Kidney (tissue), 14 donors: Measurements from ENCODE around the gene PBX3. TPM values are rescaled to one million over a fixed set of nuclear protein-coding genes. Genes with fewer than 3 reads are reported as not detected.

Experiments used
- DNase-seq, 5 donors: peaks; one replicate each; pipeline ENCODE4 v3.0.0-alpha.2; 2013 to 2020
- FAIRE-seq: peaks from 2 replicates; lab custom pipeline; 2012; peaks lifted over from hg19 to GRCh38; lab: Jason Lieb, UNC
- H3K27ac ChIP-seq, 2 donors: one replicate each; pipeline ENCODE4 v1.7.0; 2013; ENCODE audit warnings: low read depth in 2 of 2, low read length in 2 of 2, inconsistent platforms in 1 of 2
- H3K27me3 ChIP-seq: one replicate; pipeline ENCODE4 v1.7.1; 2013; ENCODE audit warnings: low read length, inconsistent platforms; ENCODE audit not compliant: control insufficient read depth, insufficient read depth
- H3K36me3 ChIP-seq, 3 donors: one replicate each; pipeline versions ENCODE4 v1.7.0 to v1.7.1; 2013; ENCODE audit warnings: low read length in 3 of 3, control low read depth in 1 of 3, inconsistent platforms in 1 of 3; ENCODE audit not compliant: insufficient read depth in 3 of 3, control insufficient read depth in 2 of 3
- H3K4me1 ChIP-seq, 3 donors: one replicate each; pipeline versions ENCODE4 v1.7.0 to v1.7.1; 2013; ENCODE audit warnings: low read length in 3 of 3, inconsistent platforms in 1 of 3, low read depth in 1 of 3; ENCODE audit not compliant: control insufficient read depth in 2 of 3, insufficient read depth in 2 of 3
- H3K4me3 ChIP-seq, 3 donors: one replicate each; pipeline versions ENCODE4 v1.7.0 to v1.8.1; 2013; ENCODE audit warnings: low read length in 3 of 3, control low read depth in 1 of 3, inconsistent platforms in 1 of 3
- H3K9ac ChIP-seq, 3 donors: one replicate each; pipeline versions ENCODE4 v1.7.0 to v1.7.1; 2013; ENCODE audit warnings: low read length in 3 of 3, control low read depth in 1 of 3, inconsistent platforms in 1 of 3
- H3K9me3 ChIP-seq, 3 donors: one replicate each; pipeline versions ENCODE4 v1.7.0 to v1.7.1; 2013; ENCODE audit warnings: low read length in 3 of 3, control low read depth in 1 of 3, inconsistent platforms in 1 of 3; ENCODE audit not compliant: control insufficient read depth in 2 of 3, insufficient read depth in 1 of 3
- CTCF ChIP-seq: IDR thresholded peaks from 3 replicates; pipeline ENCODE4 v1.5.1; 2012; ENCODE audit warnings: mild to moderate bottlenecking, moderate library complexity, borderline replicate concordance; ENCODE audit not compliant: insufficient read depth; ENCODE audit errors: extremely low read depth
- intact Hi-C: fragments of 100-400 bp; cut with DNase I; formaldehyde crosslinking; loops from one replicate; pipeline ENCODE4 v1.11.1; 2022
- polyA plus RNA-seq: library from polyadenylated mRNA; stranded (reverse); fragments of 350-450 nt; fragmentation: Illumina TruSeq; extraction: RNeasy Lipid Tissue Mini Kit (QIAGEN cat#74804); gene quantifications from one replicate; pipeline ENCODE4 v1.2.3, GENCODE V29; 2014; ENCODE audit warnings: low read depth, low replicate concordance; ENCODE audit not compliant: insufficient read depth
- total RNA-seq: library from RNA; stranded (reverse); fragmentation: NEBNext Ultra II Directional; extraction: Animal tissue kit (Norgen Biotek cat#: 25700); gene quantifications from one replicate; pipeline ENCODE4 v1.2.1, GENCODE V29; 2021
- donor health status: control.
- donor health status: control.
- donor health status: control.
- donor health status: control.
- donor health status: control.
- donor health status: DM: yes; HTN: yes; CAD: no.
- donor health status: Normal renal cell carcinoma (clear cell type).

The PBX3 gene
- total and polyA plus RNA-seq, 2 donors from 2014 or later = 10.2 to 23.6 TPM

- no peaks in the 10 kb centered on the region for H3K36me3 ChIP-seq
- FAIRE-seq (no peak), DNase-seq (no peak)
- no peak for TF ChIP-seq CTCF
- H3K27ac ChIP-seq = no peak overlapping the region
- no peaks in the 10 kb centered on the region for H3K27me3 ChIP-seq
- H3K4me1 ChIP-seq = no peaks in the 10 kb centered on the region
- intact Hi-C loops = no loop called here
- H3K4me3 ChIP-seq = no peak overlapping the region
- H3K9me3 ChIP-seq = no peaks in the 10 kb centered on the region
- no peak overlapping the region for H3K9ac ChIP-seq
Observed at GRCh38 chr9:125902214-125902613, 155.0 kb downstream of the PBX3 start.

DNA sequence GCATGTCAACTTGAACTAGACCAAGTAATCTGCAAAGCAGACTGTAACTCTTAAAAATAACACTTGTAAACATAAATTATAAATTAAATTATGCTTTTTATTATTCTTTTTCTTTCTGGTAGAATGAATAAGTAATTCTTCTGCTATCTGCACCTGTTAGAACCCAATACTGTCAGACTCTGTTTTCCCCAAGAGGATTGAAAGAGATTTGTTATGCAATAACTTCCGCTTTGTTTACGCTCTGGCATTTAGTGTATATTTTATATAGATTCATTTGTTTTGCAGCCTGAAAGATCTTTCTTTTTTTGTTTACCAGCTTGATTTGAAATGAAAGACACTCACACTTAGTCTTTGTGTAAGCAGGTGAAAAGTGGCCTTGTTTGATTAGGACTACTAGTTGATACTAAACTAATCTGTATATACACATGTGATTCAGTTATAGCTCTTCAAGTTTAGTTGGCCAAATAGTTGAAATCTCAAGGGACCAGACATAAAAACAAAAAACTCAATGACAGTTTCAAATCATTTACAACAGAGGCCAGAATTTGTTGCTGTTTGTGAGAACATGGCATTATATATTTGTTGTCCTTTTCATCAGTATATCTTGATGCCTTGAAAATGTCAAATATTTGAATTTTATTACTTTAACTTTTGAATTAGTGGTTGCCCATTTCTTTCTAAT lies 155.8 kb downstream of the PBX3 start:
- no peak for TF ChIP-seq CTCF
- Histone ChIP-seq H3K27ac (no peak overlapping the region), H3K4me1 (no peaks in the 10 kb centered on the region), H3K9me3 (no peaks in the 10 kb centered on the region), H3K36me3 (no peaks in the 10 kb centered on the region), H3K9ac (no peak overlapping the region), H3K4me3 (no peak overlapping the region), H3K27me3 (no peaks in the 10 kb centered on the region)
- intact Hi-C loops = no loop called here
- no peak for DNase-seq
- no peak for FAIRE-seq

DNA sequence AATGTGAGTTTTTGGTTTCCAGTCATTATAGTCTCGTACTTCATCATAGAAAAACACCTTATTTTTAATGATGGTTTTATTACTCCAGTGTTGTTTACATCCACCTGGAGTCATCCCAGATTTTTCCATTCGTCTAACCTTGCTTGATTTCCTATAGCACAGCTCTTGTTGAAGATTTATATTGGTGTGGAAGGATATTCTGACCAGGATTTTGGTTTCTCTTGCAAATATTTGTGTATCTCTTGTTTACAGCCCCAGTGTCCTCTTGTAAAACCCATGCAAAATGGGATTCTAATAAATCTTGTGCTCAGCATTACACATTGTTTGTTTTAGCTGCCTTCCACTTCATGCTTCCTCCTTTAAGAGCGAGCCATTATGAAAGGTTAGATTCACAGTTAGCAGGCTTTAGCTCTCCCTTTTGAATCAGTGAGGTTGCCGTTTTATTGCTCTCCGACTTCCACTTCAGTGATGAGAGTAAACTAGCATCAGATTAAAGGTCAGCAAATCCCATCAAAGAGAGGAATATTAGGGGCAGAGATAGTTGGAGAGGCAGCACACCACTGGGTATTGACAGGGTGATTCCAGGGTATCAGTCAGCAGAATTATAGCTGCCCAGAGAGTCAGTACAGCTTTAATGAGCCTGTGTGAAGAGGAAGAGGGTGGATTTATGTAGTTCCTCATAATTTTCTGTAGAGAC lies 157.1 kb downstream of the PBX3 start:
- Histone ChIP-seq H3K4me3 (peak overlapping the region in 1 of 3 donors; percentile 7), H3K9ac (no peak overlapping the region), H3K9me3 (no peaks in the 10 kb centered on the region), H3K27ac (no peak overlapping the region), H3K27me3 (no peaks in the 10 kb centered on the region), H3K36me3 (no peaks in the 10 kb centered on the region), H3K4me1 (no peaks in the 10 kb centered on the region)
- intact Hi-C loops = no loop called here
- FAIRE-seq (no peak), DNase-seq (peak in 2 of 5 donors; percentile 41 to 46)
- no peak for TF ChIP-seq CTCF
